ENCODE data around the gene PRDM16.

PRDM16 gene

DNA sequence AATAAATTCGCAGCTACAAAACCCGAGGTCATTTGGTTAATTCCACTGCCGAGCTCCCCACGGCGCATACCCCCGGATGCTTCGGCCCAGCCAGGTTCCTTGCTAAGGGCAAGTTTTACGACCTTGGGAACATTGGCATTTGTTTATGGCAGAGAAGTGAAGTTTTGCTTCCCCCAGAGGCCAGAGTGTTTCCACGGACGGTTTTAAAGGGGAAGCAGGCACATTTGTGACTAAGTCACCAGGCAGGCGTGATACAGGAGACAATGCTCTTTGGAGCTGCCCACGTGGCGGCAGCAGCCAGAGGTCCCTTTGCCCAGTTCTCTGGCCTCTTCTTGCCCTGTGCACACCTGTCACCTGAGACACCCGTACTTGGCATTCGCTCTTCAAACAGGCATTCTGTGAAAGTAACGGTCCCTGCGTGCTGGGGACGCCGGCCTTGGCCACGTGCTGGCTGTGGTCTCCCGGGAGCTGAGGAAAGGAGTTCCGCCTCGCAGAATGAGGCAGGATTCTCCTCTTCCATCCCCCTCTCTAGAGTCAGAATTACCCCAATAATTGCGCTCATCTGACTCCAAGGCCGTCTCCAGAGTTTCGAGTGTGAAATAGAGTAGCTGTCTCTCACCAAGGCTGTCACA lies 138.3 kb downstream of the PRDM16 start:
- no peak for DNase-seq (ENCODE audit: low read depth)

DNA sequence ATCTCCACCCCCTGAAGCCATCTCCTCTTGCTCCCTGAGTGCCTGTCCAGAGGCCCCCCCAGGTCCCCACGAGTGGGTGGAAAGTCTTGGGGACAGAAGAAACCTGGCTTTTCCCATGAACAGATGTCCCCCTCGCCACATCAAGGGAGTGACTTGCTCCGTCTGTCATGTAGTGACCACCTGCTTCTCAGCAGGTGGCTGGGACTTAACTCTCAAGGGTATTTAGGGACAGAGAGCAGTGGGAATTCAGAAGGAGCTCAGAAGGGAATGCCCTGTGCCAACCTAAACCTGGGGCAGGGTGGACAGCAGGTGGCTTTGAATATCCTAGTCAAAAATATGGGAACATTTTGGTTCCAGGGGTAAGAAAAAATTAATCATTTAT lies 139.8 kb downstream of the PRDM16 start:
- no peak for DNase-seq (ENCODE audit: low read depth)

DNA sequence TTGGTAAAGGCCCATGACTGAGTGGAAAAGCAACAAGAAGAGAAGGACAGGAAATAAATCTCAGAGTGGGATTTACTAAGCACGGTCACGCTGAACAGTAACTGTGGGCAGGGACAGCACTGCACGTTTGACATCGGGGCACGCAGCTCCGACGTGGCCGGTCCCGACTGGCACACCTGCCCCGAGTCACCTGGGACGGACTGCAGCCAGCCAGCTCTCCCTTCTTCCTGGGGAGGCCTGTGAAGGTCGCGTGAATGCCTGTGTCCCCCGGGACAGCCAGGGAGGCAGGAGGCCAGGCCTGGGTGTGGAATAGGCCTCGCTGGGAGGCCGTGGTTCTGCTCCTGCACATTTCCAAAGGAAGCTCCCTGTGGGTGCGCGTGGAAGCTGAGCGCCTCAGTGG lies 140.2 kb downstream of the PRDM16 start:
- no peak for DNase-seq (ENCODE audit: low read depth)

DNA sequence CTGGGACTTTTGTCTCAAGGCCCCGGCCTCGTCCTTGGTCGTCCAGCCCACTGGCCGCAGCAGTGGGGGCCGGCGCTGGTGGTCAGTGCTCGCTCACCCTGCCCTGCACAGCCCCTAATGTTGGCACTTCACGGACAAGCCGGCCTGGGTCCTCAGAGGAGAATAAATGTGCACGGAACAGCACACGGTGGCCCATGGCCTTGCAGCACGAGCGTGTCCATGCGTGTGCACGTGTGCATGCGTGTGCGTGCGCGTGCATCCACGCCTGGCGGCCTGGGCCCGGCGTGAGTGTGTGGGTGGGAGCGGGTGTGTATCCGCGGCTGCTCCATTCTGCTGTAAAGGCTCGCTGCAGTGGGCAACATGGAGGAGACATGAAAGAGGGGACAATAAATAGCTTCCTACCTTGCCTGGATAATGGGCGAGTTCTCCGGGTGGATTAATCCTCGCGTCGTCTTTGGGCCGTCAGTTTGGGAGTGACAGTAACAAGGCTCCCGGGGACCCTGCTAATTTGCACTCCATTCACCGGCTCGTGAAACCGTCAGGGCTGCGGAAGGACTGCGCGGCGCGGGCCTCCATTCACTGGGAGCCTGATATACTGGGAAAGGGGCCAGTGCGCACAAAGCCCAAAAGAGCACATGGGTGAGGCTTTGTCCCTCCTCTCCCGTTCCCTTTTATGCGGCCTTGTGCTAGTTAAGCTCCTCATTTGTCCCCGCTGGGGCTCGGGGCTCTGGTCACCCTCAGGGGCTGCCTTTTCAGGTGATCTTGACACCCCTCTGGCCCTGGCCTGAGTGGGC lies 142.8 kb downstream of the PRDM16 start:
- DNase-seq (ENCODE audit: low read depth): no peak

DNA sequence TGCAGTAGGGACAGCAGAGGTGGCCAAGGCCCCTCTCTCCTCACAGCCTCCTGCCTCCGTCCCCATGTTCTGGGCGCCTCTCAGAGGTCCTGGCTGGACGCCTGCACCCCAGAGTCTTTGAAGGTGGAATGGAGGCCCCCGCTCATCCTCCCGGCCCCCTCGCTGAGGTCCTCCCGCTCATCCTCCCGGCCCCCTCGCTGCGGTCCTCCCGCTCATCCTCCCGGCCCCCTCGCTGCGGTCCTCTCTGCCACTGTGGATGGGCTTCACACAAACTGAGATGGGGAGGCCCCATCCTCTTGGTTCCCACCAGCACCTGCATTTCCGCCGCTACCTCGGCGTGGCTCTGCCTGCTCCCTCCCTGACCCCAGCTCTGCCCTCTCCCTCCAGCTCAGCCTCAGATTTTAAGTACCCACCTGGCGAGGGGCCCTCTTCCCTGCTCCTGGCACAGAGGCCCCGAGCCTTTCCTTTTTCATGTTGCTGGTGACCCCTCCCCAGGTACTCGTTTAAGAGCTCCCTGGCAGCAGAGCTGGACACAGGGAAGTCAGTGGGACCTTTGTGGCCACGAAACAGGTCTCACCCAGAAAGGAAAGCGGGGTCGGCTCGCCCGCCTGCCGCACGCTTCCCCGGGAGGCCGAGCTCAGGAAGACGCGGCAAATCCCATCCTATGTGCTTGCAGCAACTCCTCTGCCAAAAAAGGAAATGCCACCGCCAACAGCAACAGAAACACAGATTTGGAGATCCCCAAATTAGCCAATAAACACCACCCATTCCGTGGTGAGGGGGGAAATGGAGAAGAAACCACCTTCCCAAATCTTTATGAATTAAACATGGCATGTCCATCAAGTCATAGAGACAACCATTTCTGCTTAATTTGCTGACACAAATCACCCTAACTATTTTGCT lies 143.7 kb downstream of the PRDM16 start:
- DNase-seq (ENCODE audit: low read depth): no peak

DNA sequence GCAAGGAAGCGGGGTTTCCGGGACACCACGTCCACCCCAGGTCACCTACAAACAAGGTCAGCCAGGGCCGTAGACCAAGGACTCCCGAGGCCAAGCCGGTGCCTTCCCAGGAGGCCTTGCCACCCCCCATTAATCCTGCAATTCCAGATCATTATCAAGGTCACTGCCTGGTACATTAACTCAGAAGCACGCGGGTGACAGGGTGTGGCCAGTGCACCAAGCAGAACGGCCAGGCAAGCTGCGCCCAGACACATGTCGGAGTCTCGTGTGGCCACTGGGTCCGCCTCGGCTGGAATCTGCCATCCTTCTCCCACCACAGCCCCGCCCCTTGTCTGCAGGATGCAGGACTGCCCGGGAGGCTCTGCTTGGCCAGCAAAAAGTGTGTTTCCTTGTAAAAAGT lies 144.7 kb downstream of the PRDM16 start:
- DNase-seq (ENCODE audit: low read depth): no peak

DNA sequence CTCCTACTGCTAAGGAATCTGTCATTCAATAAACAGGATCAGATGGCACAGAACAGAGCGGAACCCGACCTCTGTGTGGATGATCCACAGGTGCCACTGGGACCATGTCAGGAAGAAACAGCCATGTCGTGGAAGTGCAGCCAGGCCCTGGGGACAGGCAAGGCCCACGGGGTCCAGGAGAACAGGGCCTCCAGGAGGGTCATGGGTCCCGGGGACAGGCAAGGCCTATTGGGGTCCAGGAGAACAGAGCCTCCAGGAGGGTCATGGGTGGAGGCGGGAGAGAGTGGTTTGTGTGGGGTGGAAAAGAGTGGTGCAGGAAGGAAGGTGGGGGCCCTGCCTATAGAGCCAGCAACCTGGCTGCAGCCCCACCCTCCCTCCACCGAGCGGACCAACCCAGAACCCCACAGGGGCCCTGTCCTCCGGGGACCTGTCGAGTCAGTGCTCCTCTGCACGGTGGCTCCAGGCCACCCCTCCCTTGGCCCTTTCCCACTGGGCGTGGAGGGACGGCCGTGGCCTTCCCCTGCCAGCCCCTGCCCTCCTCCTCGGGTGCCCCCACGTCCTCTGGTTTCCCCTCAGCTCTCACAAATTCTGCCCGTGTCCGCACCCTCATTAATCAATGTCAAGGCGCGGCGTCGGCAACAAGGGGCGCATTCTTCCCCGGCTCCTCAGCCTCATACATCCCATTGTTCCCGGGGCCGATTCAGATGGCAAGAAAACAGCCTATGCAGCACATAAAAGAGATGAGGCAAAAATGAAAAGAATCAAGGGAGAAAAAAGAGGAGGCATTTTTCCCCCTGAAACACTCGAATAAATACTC lies 146.4 kb downstream of the PRDM16 start:
- no peak for DNase-seq (ENCODE audit: low read depth)

DNA sequence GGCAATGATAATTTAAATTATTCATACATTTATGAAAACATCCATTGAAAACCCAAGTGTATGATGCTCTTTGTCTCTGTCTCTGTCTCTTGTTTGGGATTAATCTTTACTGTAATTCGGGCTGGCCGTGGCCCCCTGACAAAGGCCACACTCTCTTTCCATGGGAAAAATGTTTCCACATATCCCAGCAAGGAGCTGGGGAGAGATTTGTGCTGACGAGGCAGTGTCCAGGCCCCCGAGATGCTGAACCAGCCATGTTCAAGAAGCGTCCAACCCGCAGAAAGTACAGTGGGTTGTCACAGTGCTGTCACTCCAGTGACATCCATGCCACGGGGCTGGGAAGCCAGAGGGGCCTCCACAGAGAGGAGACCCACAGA lies 147.0 kb downstream of the PRDM16 start:
- no peak for DNase-seq (ENCODE audit: low read depth)

DNA sequence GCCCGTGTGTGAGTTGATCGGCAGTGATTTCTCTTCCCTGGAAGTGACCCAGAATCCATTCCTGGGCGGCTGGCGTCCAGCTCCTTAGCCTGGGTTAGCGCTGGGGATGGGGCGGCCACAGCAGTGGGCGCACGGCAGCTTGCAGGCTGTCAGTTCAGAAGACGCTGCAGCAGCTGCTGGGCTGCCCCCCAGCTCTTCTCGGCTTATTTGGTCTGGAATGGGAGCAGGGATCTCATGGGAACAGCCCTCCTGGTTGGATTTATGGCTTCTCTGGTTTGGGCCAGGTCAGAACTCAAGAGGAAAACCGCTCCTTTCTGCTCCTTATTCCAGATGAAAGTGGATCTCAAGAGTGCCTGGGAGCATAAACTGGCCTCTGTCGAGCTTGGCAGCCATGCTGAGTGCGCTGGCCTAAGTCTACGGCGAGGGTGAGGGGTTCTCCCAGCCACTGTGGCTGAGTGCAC lies 148.2 kb downstream of the PRDM16 start:
- DNase-seq (ENCODE audit: low read depth): no peak

DNA sequence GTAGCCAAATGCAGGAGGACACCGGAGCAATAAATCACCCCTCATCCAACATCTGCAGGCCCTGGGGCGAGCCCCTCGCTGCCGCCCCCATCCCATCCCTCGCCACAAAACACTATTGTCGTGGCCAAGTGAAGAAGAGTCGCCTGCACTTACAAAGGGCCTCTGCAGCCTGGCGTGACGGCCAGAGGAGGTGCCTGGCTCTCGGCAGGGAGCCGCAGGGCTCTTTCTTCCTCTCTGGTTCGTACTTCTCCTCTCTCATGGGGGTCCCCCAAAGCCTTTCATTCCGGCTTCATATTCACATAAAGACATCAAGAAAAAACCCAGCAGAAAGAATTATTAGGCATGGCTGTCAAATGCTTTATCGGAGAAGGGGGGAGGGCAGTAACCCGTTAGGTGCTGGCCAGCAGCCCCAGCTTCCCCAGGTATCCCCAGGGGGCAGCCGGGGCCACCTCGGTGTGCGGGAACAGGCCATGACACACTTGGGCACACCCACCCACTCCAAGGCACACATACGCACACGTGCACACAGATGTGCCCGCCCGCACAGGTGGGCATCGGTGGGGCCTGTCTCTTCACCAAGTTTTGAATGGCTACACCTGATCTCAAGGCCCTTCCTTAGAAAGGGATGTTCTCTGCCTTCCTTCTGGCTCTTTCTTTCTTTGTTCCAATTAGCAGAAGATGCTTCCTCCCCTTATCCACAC lies 149.1 kb downstream of the PRDM16 start:
- no peak for DNase-seq (ENCODE audit: low read depth)

DNA sequence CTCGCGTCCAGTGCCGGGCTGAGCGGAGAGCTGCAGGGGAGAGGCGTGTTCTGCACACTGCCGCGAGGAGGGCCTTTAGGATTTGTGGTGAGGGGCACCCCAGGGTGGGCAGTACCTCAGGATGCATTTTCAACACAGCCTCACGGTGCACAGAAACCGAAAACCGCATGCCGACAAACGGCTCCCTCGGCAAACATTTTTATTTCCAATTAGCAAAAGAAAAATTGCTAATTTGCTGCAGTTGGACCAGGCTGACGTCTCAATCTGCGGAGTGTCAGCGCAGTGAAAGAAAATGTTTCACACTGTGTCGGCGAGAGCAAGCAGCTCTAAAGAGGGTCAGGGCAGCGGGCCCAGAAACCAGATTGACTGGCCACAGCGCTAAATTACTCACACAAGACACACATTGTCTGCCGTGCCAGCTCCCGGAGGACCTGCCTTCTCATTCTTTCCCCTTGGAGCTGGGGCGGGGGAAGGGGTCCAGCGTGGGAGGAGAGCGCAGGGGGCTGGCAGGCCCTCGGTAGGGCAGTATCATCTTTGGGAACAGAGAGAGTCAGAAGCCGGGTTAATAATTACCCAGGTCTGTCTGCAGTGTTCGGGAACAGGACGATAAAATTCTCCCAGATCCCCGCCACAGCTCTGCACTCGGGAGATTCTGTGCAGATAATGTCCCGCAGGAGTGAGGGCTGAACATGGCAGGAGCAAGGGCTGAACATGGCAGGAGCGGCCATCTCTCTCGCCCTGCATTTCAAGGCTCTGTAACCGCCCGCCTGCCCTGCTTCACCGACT lies 150.2 kb downstream of the PRDM16 start:
- DNase-seq (ENCODE audit: low read depth): no peak

DNA sequence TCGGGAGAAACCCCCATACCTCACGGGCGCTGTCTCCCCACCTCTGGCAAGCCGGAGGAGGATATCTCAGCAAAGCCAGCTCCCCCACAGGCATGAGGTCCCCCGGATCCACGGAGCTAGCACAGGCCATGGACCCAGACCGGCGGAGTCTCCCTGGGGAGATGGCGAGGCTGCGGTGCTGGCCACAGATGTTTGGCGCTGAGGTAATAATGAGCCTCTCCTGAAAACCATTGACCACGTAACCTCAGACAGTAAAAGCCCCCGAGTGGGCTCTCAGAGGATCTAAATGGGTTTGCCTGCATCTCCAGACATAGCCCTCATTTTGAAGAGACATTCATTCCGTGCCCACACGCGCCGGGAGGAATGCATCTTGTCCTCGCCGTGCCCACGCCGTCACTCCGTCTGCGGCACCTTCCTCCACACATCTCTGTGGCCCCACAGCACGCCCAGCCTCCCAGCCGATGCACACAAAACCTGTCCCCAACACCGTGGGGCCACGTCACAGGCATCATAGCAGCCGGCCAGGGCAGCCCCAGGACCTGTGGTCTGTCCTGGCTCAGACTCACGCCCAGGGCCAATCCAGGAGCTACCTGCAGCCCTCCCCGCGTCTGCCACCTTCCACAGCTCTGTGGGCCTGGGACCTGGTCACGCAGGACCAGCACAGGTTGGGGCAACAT lies 150.9 kb downstream of the PRDM16 start:
- no peak for DNase-seq (ENCODE audit: low read depth)

DNA sequence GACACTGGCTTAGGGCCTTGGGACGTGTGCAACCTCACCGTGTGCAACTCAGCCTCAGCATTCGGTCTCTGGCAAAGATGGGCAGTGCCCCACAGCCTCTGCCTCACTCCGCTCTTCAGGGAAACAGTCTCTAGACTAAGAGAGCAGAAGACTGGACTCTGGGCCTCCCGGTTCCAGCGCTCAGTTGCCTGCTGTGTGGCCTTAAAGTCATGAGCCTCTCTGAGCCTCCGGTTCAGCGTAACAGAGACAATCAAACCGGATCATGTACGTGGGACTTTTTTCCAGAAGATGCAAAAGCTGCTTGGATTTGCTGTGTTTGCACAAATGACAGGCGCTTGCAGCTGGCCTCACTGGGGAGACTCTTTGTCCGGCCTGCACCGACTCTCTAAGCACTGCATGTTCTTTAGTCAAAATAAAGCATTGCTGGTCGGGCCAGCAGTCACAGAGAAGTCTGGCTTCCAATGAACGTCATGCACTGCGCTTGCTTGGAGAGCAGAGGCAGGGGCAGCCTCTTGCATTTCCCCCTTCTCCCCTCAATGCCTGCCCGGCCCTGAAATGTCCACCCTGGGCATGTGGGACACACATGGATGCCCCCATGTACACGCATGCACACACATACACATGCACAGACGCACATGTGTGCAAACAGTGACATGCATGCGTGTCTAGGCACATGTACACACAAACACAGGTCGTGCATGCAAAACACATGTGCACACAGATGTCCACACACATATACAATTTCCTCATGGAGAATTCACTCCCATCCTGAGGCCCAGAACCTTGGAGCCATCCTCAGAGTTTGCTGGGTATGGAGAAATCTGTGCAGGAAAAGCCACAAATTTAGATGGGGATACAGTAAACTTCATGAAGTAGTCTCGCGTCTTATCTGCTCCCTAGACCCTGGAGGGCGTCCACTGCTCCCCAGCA lies 152.4 kb downstream of the PRDM16 start:
- no peak for DNase-seq (ENCODE audit: low read depth)

DNA sequence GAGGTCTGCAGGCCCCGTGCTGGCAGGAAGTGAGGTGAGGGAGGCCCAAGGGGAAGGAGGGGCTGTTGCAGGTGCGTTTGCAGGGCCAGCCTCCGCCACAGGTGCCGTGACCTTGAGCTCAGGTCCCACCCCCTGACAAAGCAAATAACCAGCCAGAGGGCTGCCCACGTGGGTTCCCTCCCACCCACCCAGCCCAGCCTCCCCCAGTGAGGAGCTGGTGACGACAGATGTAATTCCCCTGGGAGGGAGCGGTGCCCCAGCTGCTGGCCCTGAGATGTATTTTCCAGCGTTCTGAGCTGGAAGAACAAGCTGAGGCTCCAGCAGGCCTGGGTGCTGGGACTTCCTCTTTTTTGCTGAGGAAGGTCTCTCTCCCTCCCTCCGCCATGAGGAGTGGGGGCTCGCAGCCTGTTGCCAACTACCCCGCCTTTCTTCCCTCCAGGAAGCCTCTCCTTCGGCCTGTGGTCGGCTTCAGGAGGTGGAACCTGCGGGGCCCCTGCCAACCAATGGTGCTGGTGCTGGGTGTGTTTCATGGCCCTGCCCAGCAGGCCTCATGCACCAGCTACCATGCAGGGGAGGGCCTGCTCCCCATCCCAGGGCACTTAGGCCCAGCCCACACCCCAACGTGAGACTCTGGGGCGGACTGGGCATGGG lies 153.2 kb downstream of the PRDM16 start:
- no peak for DNase-seq (ENCODE audit: low read depth)

DNA sequence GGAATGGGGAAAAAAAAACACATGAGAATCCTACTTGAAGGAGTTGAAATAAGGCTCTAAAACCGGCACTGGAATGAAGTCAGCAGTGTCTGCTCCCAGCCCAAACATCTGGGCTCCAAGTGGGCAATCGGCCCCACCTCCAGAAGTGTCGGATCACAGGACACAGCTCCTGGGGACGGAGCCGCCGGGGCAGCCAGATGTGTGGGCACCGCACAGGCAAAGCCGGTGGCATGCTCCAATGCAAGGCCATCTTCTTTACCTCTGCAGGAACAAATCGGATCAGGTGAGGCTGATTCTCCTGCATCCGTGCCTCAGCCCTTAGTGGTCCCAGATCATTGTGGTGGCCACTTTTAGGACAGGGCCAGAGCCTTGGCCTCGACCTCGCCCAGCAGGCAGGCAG lies 156.7 kb downstream of the PRDM16 start:
- DNase-seq (ENCODE audit: low read depth): no peak

DNA sequence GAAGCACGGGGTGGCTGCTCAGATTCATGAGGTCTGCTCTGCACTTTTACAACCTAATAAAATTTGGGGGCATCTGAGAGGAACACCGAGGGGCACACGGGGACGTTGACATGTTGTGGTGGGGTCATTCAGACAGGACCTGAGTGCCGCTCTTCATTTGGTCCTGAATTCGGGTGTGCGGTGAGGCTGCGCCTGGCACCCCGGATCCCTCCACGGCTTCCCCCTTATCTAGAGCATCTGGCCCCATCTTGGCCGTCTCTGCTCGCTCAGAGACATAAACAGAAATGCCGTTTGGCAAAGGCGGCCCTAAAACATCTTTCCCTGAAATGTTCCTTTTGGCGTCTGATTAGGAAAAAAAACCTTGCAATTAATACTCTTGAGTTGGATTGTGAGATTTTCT lies 157.2 kb downstream of the PRDM16 start:
- no peak for DNase-seq (ENCODE audit: low read depth)

DNA sequence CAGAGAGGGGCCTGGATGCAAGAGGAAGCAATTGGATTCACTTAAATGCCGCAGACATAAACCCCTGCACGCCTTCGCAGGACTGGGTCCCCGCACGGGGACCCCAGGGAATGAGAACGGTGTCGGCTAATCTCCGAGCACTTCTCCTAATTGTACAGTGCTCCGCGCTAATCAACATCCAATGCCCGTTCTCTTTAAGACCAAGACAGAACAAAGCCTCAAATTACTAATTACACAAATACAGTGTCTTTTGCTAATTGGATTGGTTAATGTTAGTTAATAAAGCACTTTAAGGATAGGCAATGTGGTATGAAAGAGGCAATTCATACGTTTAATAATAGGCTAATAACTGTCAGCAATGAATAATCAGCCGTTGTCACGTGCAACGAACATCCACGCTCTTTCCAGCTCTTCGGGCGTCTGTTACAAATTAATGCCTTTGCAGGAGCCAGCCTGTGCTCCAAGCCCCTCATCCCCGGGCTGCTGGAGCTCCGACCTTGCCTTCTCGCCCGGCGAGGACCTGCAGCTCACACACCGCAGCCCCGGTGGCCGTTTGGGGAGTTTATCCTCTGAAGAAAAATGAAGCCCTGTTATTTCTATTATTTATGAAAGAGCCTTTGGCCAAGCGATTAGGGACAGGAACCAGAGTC lies 157.8 kb downstream of the PRDM16 start:
- no peak for DNase-seq (ENCODE audit: low read depth)

DNA sequence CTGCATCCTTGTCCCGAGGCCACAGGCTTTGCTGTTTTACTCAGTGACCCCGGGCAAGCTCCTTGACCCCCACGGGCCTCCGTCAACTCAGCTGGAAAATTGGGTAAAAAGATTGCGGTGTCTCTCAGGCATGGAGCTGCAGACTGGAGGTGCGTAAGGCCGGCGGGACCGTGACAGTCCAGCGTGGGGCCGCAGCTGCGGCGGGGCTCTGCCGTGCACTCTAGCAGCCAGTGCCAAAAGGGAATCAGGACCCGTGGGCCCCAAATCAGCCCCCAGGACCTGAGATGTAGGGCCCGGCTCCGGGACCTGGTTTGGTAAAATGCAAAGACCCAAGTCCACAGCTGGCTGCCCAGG lies 158.3 kb downstream of the PRDM16 start:
- DNase-seq (ENCODE audit: low read depth): no peak

Measured in HS-5 (cell line).